DOHH2 (cell line): ENCODE data around the gene IL7R.

Source experiments
- EZH2phosphoT487 ChIP-seq: fragments of 200-600 bp; sonication (generic); IDR thresholded peaks from 2 replicates; pipeline ENCODE4 v1.6.1; 2017; ENCODE audit warnings: borderline replicate concordance, mild to moderate bottlenecking, antibody characterized with exemption, low read length, moderate library complexity, mixed read lengths
- TF ChIP-seq, protein P1 (sequence below): fragments of 200-600 bp; sonication (generic); IDR thresholded peaks from one replicate; pipeline ENCODE4 v1.5.1; 2014; ENCODE audit warnings: antibody characterized with exemption, mild to moderate bottlenecking, low read depth, low read length; ENCODE audit not compliant: poor library complexity, severe bottlenecking

DNA sequence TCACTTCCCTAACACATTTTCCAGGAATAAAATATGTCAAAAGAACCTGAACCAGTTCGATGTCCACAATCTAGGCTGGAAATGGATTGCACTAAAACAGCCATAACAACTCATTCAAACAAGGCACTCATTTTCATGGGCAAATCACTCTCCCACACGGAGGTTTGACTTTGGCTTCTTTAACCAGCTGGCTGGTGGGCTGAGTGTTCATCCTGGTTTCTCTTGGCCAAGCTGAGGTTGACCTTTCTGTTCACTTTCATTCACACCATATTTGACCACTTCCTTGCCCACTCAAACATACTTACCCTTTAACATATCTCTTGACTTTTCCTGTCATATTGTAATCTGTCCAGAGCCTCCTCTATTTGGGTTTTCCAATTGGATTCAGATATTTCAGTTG, 5.4 kb downstream of the IL7R start:
- TF ChIP-seq, protein P1, sequence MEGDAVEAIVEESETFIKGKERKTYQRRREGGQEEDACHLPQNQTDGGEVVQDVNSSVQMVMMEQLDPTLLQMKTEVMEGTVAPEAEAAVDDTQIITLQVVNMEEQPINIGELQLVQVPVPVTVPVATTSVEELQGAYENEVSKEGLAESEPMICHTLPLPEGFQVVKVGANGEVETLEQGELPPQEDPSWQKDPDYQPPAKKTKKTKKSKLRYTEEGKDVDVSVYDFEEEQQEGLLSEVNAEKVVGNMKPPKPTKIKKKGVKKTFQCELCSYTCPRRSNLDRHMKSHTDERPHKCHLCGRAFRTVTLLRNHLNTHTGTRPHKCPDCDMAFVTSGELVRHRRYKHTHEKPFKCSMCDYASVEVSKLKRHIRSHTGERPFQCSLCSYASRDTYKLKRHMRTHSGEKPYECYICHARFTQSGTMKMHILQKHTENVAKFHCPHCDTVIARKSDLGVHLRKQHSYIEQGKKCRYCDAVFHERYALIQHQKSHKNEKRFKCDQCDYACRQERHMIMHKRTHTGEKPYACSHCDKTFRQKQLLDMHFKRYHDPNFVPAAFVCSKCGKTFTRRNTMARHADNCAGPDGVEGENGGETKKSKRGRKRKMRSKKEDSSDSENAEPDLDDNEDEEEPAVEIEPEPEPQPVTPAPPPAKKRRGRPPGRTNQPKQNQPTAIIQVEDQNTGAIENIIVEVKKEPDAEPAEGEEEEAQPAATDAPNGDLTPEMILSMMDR: no peak
- TF ChIP-seq EZH2phosphoT487: no peak
